GM19455 (cell line): ENCODE data around the gene MBD2.
"Not testable (repeated sequence)": the region's sequence is repeated elsewhere in the genome, so short reads cannot be mapped to it uniquely, and the experiment has no call there.

Experiments
- ATAC-seq: cut with Tn5 transposase; IDR thresholded peaks from one replicate; pipeline ENCODE4 v1.9.1; 2021; ENCODE audit not compliant: unreplicated experiment

Gene MBD2

GRCh38 chr18:54224379-54225014, at the start of gene MBD2:
Gene MBD2 (minus strand): TSS chr18:54224669. CDS start chr18:54224559, 110 bp downstream.
- ATAC-seq = peak; percentile 88

GRCh38 chr18:54269893-54270844, 45.7 kb upstream of the MBD2 start:
- ATAC-seq = peak; percentile 49

GRCh38 chr18:54268751-54269150, 44.3 kb upstream of the MBD2 start:
- ATAC-seq = no peak

GRCh38 chr18:54267701-54268100, 43.2 kb upstream of the MBD2 start:
- ATAC-seq = no peak

- ATAC-seq = peak; percentile 81
Observed at GRCh38 chr18:54263904-54264336, 39.5 kb upstream of the MBD2 start.

- peak; percentile 68 for ATAC-seq
Observed at GRCh38 chr18:54261894-54262293, 37.4 kb upstream of the MBD2 start.

- ATAC-seq = peak; percentile 25
Observed at GRCh38 chr18:54260396-54261072, 36.1 kb upstream of the MBD2 start.

- not testable (repeated sequence) for ATAC-seq
Observed at GRCh38 chr18:54257818-54258217, 33.3 kb upstream of the MBD2 start.

- no peak for ATAC-seq
Observed at GRCh38 chr18:54257015-54257414, 32.5 kb upstream of the MBD2 start.

- ATAC-seq = no peak
Observed at GRCh38 chr18:54255141-54255540, 30.7 kb upstream of the MBD2 start.

GRCh38 chr18:54254265-54254758, 29.8 kb upstream of the MBD2 start:
- no peak for ATAC-seq

- no peak for ATAC-seq
Observed at GRCh38 chr18:54251606-54252390, 27.3 kb upstream of the MBD2 start.

GRCh38 chr18:54250846-54251261, 26.4 kb upstream of the MBD2 start:
- peak; percentile 74 for ATAC-seq

- ATAC-seq = no peak
Observed at GRCh38 chr18:54247511-54248175, 23.2 kb upstream of the MBD2 start.

GRCh38 chr18:54242327-54242726, 17.9 kb upstream of the MBD2 start:
- no peak for ATAC-seq

- ATAC-seq = no peak
Observed at GRCh38 chr18:54241483-54241882, 17.0 kb upstream of the MBD2 start.

GRCh38 chr18:54240629-54241107, 16.2 kb upstream of the MBD2 start:
- ATAC-seq = no peak

- no peak for ATAC-seq
Observed at GRCh38 chr18:54239601-54240000, 15.1 kb upstream of the MBD2 start.

- ATAC-seq = no peak
Observed at GRCh38 chr18:54239091-54239490, 14.6 kb upstream of the MBD2 start.
